H1 (cell line): Measurements from ENCODE around the gene OR7G2. TPM values are rescaled to one million over a fixed set of nuclear protein-coding genes. Genes with fewer than 3 reads are reported as not detected.

Experiments
- CBX5 ChIP-seq: fragments of 300-800, 300-1000 bp; sonication (generic); IDR thresholded peaks from 2 replicates; pipeline ENCODE4 v1.7.1; 2016; ENCODE audit warnings: antibody characterized with exemption, low read length, low read depth
- CHD2 ChIP-seq: IDR thresholded peaks from 2 replicates; pipeline ENCODE4 v1.6.1; 2012; ENCODE audit warnings: low read length, improper control_type of control experiment
- KDM1A ChIP-seq: fragments of 200-600, 300-600 bp; sonication (generic); IDR thresholded peaks from 2 replicates; pipeline ENCODE4 v1.7.1; 2016; ENCODE audit warnings: mild to moderate bottlenecking, low read length, borderline replicate concordance
- PHF8 ChIP-seq: fragments of 200-600 bp; sonication (generic); conservative IDR thresholded peaks from 2 replicates; pipeline ENCODE4 v1.7.1; 2012; ENCODE audit warnings: low read depth, mild to moderate bottlenecking, inconsistent platforms, low read length, moderate library complexity
- POU5F1 ChIP-seq: IDR thresholded peaks from 2 replicates; pipeline ENCODE4 v1.6.1; 2011; ENCODE audit warnings: low read depth, mild to moderate bottlenecking, low read length, moderate library complexity
- RNF2 ChIP-seq: fragments of 200-900, 300-1000 bp; sonication (generic); IDR thresholded peaks from 2 replicates; pipeline ENCODE4 v1.7.1; 2016; ENCODE audit warnings: borderline replicate concordance, low read depth, mild to moderate bottlenecking, antibody characterized with exemption, low read length; ENCODE audit not compliant: poor library complexity, severe bottlenecking; ENCODE audit errors: missing control alignments
- SP1 ChIP-seq: IDR thresholded peaks from 2 replicates; pipeline ENCODE4 v1.6.1; 2011; ENCODE audit warnings: low read depth, low read length
- TAF1 ChIP-seq: IDR thresholded peaks from 2 replicates; pipeline ENCODE4 v1.6.1; 2011; ENCODE audit warnings: mild to moderate bottlenecking, low read depth, low read length
- polyA plus RNA-seq, 7 experiments: library from polyadenylated mRNA; depleted of rRNA in 3 of 7; stranded (reverse) in 5 of 7; unstranded in 2 of 7; fragments of >200 nt in 5 of 7; fragments of 200-250 nt in 2 of 7; gene quantifications; 1 replicate in 5 of 7; 2 replicates in 1 of 7; 4 replicates in 1 of 7; pipeline versions ENCODE4 v1.2.1 to v1.2.3, GENCODE V29; 2011 to 2013; ENCODE audit warnings: missing spikeins in 2 of 7, mixed read lengths in 2 of 7
- total RNA-seq: library from RNA; stranded (reverse); fragmentation: NEBNext Ultra II Directional; extraction: Animal tissue kit (Norgen Biotek cat#: 25700); gene quantifications from 2 replicates; pipeline ENCODE4 v1.2.1, GENCODE V29; 2021
- TF ChIP-seq, protein P1 (sequence below): fragments of 300-600 bp; sonication (generic); IDR thresholded peaks from 2 replicates; pipeline ENCODE4 v1.7.1; 2012; ENCODE audit warnings: low read length, moderate library complexity, mild to moderate bottlenecking, inconsistent platforms; ENCODE audit not compliant: insufficient replicate concordance
- TF ChIP-seq, protein P2 (sequence below): IDR thresholded peaks from 2 replicates; pipeline ENCODE4 v1.6.1; 2012; ENCODE audit warnings: low read length, inconsistent platforms

Gene OR7G2
- total and polyA plus RNA-seq, 2 of the 8 experiments (the other 6 are each of a cell fraction or from before 2014, with no cell fraction given), result not detected

DNA sequence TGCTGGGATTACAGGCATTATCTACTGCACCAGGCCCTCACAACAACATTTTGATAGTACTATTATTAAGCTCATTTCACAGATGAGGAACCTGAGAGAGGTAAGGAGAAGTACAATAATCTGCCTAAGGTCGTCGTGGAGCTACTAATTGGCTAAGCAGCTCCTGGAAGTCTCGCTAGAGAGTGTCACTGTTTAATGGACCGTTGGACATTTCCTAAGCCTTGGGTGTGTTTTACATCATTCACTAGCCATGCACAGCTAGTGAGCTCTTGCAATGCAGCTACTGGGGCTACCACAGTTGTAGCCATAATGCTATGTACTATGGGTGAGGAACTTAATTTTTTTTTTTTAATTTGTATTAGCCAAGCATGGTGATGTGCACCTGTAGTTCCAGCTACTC is 54.4 kb downstream of the OR7G2 start (continued):
- TF ChIP-seq, protein P1, sequence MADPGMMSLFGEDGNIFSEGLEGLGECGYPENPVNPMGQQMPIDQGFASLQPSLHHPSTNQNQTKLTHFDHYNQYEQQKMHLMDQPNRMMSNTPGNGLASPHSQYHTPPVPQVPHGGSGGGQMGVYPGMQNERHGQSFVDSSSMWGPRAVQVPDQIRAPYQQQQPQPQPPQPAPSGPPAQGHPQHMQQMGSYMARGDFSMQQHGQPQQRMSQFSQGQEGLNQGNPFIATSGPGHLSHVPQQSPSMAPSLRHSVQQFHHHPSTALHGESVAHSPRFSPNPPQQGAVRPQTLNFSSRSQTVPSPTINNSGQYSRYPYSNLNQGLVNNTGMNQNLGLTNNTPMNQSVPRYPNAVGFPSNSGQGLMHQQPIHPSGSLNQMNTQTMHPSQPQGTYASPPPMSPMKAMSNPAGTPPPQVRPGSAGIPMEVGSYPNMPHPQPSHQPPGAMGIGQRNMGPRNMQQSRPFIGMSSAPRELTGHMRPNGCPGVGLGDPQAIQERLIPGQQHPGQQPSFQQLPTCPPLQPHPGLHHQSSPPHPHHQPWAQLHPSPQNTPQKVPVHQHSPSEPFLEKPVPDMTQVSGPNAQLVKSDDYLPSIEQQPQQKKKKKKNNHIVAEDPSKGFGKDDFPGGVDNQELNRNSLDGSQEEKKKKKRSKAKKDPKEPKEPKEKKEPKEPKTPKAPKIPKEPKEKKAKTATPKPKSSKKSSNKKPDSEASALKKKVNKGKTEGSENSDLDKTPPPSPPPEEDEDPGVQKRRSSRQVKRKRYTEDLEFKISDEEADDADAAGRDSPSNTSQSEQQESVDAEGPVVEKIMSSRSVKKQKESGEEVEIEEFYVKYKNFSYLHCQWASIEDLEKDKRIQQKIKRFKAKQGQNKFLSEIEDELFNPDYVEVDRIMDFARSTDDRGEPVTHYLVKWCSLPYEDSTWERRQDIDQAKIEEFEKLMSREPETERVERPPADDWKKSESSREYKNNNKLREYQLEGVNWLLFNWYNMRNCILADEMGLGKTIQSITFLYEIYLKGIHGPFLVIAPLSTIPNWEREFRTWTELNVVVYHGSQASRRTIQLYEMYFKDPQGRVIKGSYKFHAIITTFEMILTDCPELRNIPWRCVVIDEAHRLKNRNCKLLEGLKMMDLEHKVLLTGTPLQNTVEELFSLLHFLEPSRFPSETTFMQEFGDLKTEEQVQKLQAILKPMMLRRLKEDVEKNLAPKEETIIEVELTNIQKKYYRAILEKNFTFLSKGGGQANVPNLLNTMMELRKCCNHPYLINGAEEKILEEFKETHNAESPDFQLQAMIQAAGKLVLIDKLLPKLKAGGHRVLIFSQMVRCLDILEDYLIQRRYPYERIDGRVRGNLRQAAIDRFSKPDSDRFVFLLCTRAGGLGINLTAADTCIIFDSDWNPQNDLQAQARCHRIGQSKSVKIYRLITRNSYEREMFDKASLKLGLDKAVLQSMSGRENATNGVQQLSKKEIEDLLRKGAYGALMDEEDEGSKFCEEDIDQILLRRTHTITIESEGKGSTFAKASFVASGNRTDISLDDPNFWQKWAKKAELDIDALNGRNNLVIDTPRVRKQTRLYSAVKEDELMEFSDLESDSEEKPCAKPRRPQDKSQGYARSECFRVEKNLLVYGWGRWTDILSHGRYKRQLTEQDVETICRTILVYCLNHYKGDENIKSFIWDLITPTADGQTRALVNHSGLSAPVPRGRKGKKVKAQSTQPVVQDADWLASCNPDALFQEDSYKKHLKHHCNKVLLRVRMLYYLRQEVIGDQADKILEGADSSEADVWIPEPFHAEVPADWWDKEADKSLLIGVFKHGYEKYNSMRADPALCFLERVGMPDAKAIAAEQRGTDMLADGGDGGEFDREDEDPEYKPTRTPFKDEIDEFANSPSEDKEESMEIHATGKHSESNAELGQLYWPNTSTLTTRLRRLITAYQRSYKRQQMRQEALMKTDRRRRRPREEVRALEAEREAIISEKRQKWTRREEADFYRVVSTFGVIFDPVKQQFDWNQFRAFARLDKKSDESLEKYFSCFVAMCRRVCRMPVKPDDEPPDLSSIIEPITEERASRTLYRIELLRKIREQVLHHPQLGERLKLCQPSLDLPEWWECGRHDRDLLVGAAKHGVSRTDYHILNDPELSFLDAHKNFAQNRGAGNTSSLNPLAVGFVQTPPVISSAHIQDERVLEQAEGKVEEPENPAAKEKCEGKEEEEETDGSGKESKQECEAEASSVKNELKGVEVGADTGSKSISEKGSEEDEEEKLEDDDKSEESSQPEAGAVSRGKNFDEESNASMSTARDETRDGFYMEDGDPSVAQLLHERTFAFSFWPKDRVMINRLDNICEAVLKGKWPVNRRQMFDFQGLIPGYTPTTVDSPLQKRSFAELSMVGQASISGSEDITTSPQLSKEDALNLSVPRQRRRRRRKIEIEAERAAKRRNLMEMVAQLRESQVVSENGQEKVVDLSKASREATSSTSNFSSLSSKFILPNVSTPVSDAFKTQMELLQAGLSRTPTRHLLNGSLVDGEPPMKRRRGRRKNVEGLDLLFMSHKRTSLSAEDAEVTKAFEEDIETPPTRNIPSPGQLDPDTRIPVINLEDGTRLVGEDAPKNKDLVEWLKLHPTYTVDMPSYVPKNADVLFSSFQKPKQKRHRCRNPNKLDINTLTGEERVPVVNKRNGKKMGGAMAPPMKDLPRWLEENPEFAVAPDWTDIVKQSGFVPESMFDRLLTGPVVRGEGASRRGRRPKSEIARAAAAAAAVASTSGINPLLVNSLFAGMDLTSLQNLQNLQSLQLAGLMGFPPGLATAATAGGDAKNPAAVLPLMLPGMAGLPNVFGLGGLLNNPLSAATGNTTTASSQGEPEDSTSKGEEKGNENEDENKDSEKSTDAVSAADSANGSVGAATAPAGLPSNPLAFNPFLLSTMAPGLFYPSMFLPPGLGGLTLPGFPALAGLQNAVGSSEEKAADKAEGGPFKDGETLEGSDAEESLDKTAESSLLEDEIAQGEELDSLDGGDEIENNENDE, result no peak
- TF ChIP-seq RNF2, result no peak
- TF ChIP-seq TAF1, result no peak
- TF ChIP-seq, protein P2, sequence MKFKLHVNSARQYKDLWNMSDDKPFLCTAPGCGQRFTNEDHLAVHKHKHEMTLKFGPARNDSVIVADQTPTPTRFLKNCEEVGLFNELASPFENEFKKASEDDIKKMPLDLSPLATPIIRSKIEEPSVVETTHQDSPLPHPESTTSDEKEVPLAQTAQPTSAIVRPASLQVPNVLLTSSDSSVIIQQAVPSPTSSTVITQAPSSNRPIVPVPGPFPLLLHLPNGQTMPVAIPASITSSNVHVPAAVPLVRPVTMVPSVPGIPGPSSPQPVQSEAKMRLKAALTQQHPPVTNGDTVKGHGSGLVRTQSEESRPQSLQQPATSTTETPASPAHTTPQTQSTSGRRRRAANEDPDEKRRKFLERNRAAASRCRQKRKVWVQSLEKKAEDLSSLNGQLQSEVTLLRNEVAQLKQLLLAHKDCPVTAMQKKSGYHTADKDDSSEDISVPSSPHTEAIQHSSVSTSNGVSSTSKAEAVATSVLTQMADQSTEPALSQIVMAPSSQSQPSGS, result no peak
- TF ChIP-seq CBX5, result no peak
- TF ChIP-seq SP1, result no peak
- TF ChIP-seq POU5F1, result no peak
- TF ChIP-seq KDM1A, result no peak
- TF ChIP-seq PHF8, result no peak
- no peak for TF ChIP-seq CHD2
